ENCODE data around the gene LRCH4. TPM values are rescaled to one million over a fixed set of nuclear protein-coding genes. Genes with fewer than 3 reads are reported as not detected.

The LRCH4 gene
- total RNA-seq, 1 donor from 2014 or later: 42.0 TPM

- Mint-ChIP-seq H3K27ac (ENCODE audit: unreplicated experiment) (no peak overlapping the region), H3K9me3 (ENCODE audit: low read depth) (no peaks in the 10 kb centered on the region)
These were observed 3.3 kb downstream of the LRCH4 start for GRCh38 chr7:100582650-100583049.

GRCh38 chr7:100582041-100582579 is 3.8 kb downstream of the LRCH4 start:
- peaks cover 28% of the 10 kb centered on the region for H3K4me1 Mint-ChIP-seq (ENCODE audit: low read depth)
- H3K4me3 Mint-ChIP-seq (ENCODE audit: unreplicated experiment): no peak overlapping the region
- no peak overlapping the region for H3K27ac Mint-ChIP-seq (ENCODE audit: unreplicated experiment)
- H3K27me3 Mint-ChIP-seq (ENCODE audit: low read depth): no peaks in the 10 kb centered on the region
- peaks cover 3% of the 10 kb centered on the region for H3K36me3 Mint-ChIP-seq (ENCODE audit: low read depth)
- no peaks in the 10 kb centered on the region for H3K9me3 Mint-ChIP-seq (ENCODE audit: low read depth)
- DNase-seq (ENCODE audit: low spot score): no peak
- TF ChIP-seq CTCF (IDR thresholded peaks at IDR 0.05): no peak

More at GRCh38 chr7:100582650-100583049, 3.3 kb downstream of the LRCH4 start:
- Mint-ChIP-seq H3K27me3 (ENCODE audit: low read depth) (no peaks in the 10 kb centered on the region), H3K36me3 (ENCODE audit: low read depth) (peaks cover 3% of the 10 kb centered on the region), H3K4me3 (ENCODE audit: unreplicated experiment) (no peak overlapping the region), H3K4me1 (ENCODE audit: low read depth) (peaks cover 30% of the 10 kb centered on the region)
- no peak for DNase-seq (ENCODE audit: low spot score)
- TF ChIP-seq CTCF (IDR thresholded peaks at IDR 0.05): no peak

GRCh38 chr7:100580466-100581283 is 5.3 kb downstream of the LRCH4 start:
- H3K36me3 Mint-ChIP-seq (ENCODE audit: low read depth): peaks cover 8% of the 10 kb centered on the region
- H3K4me1 Mint-ChIP-seq (ENCODE audit: low read depth): peaks cover 26% of the 10 kb centered on the region
- H3K9me3 Mint-ChIP-seq (ENCODE audit: low read depth): no peaks in the 10 kb centered on the region
- DNase-seq (ENCODE audit: low spot score): no peak
- H3K27me3 Mint-ChIP-seq (ENCODE audit: low read depth): no peaks in the 10 kb centered on the region
- no peak overlapping the region for H3K27ac Mint-ChIP-seq (ENCODE audit: unreplicated experiment)
- H3K4me3 Mint-ChIP-seq (ENCODE audit: unreplicated experiment): no peak overlapping the region
- TF ChIP-seq CTCF (IDR thresholded peaks at IDR 0.05): no peak

GRCh38 chr7:100578246-100579183 is 7.4 kb downstream of the LRCH4 start:
- H3K27me3 Mint-ChIP-seq (ENCODE audit: low read depth): no peaks in the 10 kb centered on the region
- H3K36me3 Mint-ChIP-seq (ENCODE audit: low read depth): peaks cover 12% of the 10 kb centered on the region
- H3K4me1 Mint-ChIP-seq (ENCODE audit: low read depth): peaks cover 6% of the 10 kb centered on the region
- H3K9me3 Mint-ChIP-seq (ENCODE audit: low read depth): no peaks in the 10 kb centered on the region
- H3K4me3 Mint-ChIP-seq (ENCODE audit: unreplicated experiment): no peak overlapping the region
- TF ChIP-seq CTCF (IDR thresholded peaks at IDR 0.05): no peak
- no peak overlapping the region for H3K27ac Mint-ChIP-seq (ENCODE audit: unreplicated experiment)
- no peak for DNase-seq (ENCODE audit: low spot score)

GRCh38 chr7:100577507-100577906 is 8.4 kb downstream of the LRCH4 start:
- Mint-ChIP-seq H3K9me3 (ENCODE audit: low read depth) (no peaks in the 10 kb centered on the region), H3K4me3 (ENCODE audit: unreplicated experiment) (no peak overlapping the region), H3K27ac (ENCODE audit: unreplicated experiment) (no peak overlapping the region), H3K27me3 (ENCODE audit: low read depth) (no peaks in the 10 kb centered on the region), H3K36me3 (ENCODE audit: low read depth) (peaks cover 12% of the 10 kb centered on the region), H3K4me1 (ENCODE audit: low read depth) (no peaks in the 10 kb centered on the region)
- no peak for DNase-seq (ENCODE audit: low spot score)
- no peak for TF ChIP-seq CTCF (IDR thresholded peaks at IDR 0.05)
